Uterus (tissue), 4 donors: ENCODE measurements around the gene ITK. TPM values are rescaled to one million over a fixed set of nuclear protein-coding genes. Genes with fewer than 3 reads are reported as not detected.

Experiments
- DNase-seq, 2 donors: peaks; one replicate each; pipeline ENCODE4 v3.0.0-alpha.2; 2019 to 2020
- H3K27ac ChIP-seq, 2 donors: fragments of 200-600 bp; sonication (generic); 1 replicate in 1 of 2; 2 replicates in 1 of 2; pipeline ENCODE4 v1.5.1; 2016 to 2018
- H3K27me3 ChIP-seq, 2 donors: fragments of 200-600 bp; sonication (generic); one replicate each; pipeline ENCODE4 v1.5.1; 2018 to 2019; ENCODE audit warnings: control low read depth in 1 of 2
- H3K36me3 ChIP-seq, 2 donors: fragments of 200-600 bp; sonication (generic); one replicate each; pipeline ENCODE4 v1.5.1; 2019; ENCODE audit warnings: control low read depth in 1 of 2
- H3K4me1 ChIP-seq, 2 donors: fragments of 200-600 bp; sonication (generic); one replicate each; pipeline ENCODE4 v1.5.1; 2018 to 2019; ENCODE audit warnings: control low read depth in 1 of 2
- H3K4me3 ChIP-seq, 2 donors: fragments of 200-600 bp; sonication (generic); 1 replicate in 1 of 2; 2 replicates in 1 of 2; pipeline ENCODE4 v1.5.1; 2018 to 2019; ENCODE audit warnings: mild to moderate bottlenecking in 1 of 2
- H3K9me3 ChIP-seq, 2 donors: fragments of 200-600 bp; sonication (generic); one replicate each; pipeline ENCODE4 v1.5.1; 2019; ENCODE audit warnings: control low read depth in 1 of 2
- CTCF ChIP-seq, 4 experiments: fragments of 200-600 bp in 2 of 4; fragments of 450-650 bp in 2 of 4; sonication (generic) in 2 of 4; IDR thresholded peaks; one replicate each; pipeline ENCODE4 v1.5.1; 2016 to 2019; ENCODE audit warnings: antibody characterized with exemption in 4 of 4, mild to moderate bottlenecking in 2 of 4, moderate library complexity in 1 of 4
- POLR2A ChIP-seq, 2 donors: fragments of 450-650 bp; IDR thresholded peaks; one replicate each; pipeline ENCODE4 v1.6.1; 2016; ENCODE audit warnings: antibody characterized with exemption in 2 of 2, mild to moderate bottlenecking in 1 of 2, moderate library complexity in 1 of 2
- intact Hi-C: fragments of 100-400 bp; cut with DNase I; formaldehyde crosslinking; loops from one replicate; pipeline ENCODE4 v1.15.1; 2023; ENCODE audit warnings: low total_unique reads
- total RNA-seq, 4 donors: library from RNA; depleted of rRNA in 3 of 4; stranded (reverse); fragments of >200 nt in 3 of 4; gene quantifications; one replicate each; pipeline versions ENCODE4 v1.1.0 to v1.2.4, GENCODE V29; 2014 to 2023
- donor health status: DM: yes; HTN: yes; CAD: no.

The ITK gene
- total RNA-seq, 4 donors from 2014 or later = 0.41 to 2.8 (median 1.8) TPM

GRCh38 chr5:157245476-157245875, 64.8 kb downstream of the ITK start:
- Histone ChIP-seq H3K27ac (no peak overlapping the region), H3K27me3 (no peaks in the 10 kb centered on the region), H3K4me1 (no peaks in the 10 kb centered on the region), H3K4me3 (no peak overlapping the region), H3K36me3 (no peaks in the 10 kb centered on the region), H3K9me3 (no peaks in the 10 kb centered on the region)
- intact Hi-C loops = no loop called here
- no peak for DNase-seq
- no peak for TF ChIP-seq POLR2A (IDR thresholded peaks at IDR 0.05)
- no peak for TF ChIP-seq CTCF (IDR thresholded peaks at IDR 0.05)

GRCh38 chr5:157245886-157246285, 65.2 kb downstream of the ITK start:
- Histone ChIP-seq H3K9me3 (no peaks in the 10 kb centered on the region), H3K27me3 (no peaks in the 10 kb centered on the region), H3K27ac (no peak overlapping the region), H3K36me3 (no peaks in the 10 kb centered on the region), H3K4me1 (no peaks in the 10 kb centered on the region), H3K4me3 (no peak overlapping the region)
- TF ChIP-seq CTCF (IDR thresholded peaks at IDR 0.05) = no peak
- no peak for TF ChIP-seq POLR2A (IDR thresholded peaks at IDR 0.05)
- intact Hi-C loops = no loop called here
- DNase-seq = no peak

GRCh38 chr5:157247267-157247666, 66.6 kb downstream of the ITK start:
- no peak overlapping the region for H3K27ac ChIP-seq
- no peaks in the 10 kb centered on the region for H3K4me1 ChIP-seq
- H3K4me3 ChIP-seq = no peak overlapping the region
- H3K36me3 ChIP-seq = no peaks in the 10 kb centered on the region
- intact Hi-C loops = no loop called here
- no peaks in the 10 kb centered on the region for H3K27me3 ChIP-seq
- DNase-seq = no peak
- no peak for TF ChIP-seq CTCF (IDR thresholded peaks at IDR 0.05)
- TF ChIP-seq POLR2A (IDR thresholded peaks at IDR 0.05) = no peak
- H3K9me3 ChIP-seq = no peaks in the 10 kb centered on the region

- Histone ChIP-seq H3K27ac (no peak overlapping the region), H3K9me3 (no peaks in the 10 kb centered on the region), H3K4me1 (no peaks in the 10 kb centered on the region), H3K4me3 (no peak overlapping the region), H3K36me3 (no peaks in the 10 kb centered on the region), H3K27me3 (no peaks in the 10 kb centered on the region)
- no peak for DNase-seq
- intact Hi-C loops = no loop called here
- no peak for TF ChIP-seq POLR2A (IDR thresholded peaks at IDR 0.05)
- no peak for TF ChIP-seq CTCF (IDR thresholded peaks at IDR 0.05)
Measured at GRCh38 chr5:157248821-157249470, 68.3 kb downstream of the ITK start.

- H3K36me3 ChIP-seq = no peaks in the 10 kb centered on the region
- DNase-seq = no peak
- no peaks in the 10 kb centered on the region for H3K4me1 ChIP-seq
- no peak for TF ChIP-seq POLR2A (IDR thresholded peaks at IDR 0.05)
- TF ChIP-seq CTCF (IDR thresholded peaks at IDR 0.05) = no peak
- no peak overlapping the region for H3K27ac ChIP-seq
- no peak overlapping the region for H3K4me3 ChIP-seq
- no peaks in the 10 kb centered on the region for H3K9me3 ChIP-seq
- intact Hi-C loops = no loop called here
- no peaks in the 10 kb centered on the region for H3K27me3 ChIP-seq
Measured at GRCh38 chr5:157252711-157253465, 72.2 kb downstream of the ITK start.
